HEK293T (cell line): ENCODE results near the gene CADM2.

Experiments used
- CTCF ChIA-PET: fragments of 350-600 bp; formaldehyde crosslinking; extraction: SDS; loops from one replicate; lab custom pipeline; 2021; ENCODE audit warnings: antibody characterized with exemption, inconsistent platforms; lab: Yijun Ruan, JAX
- POLR2A ChIA-PET: fragments of 350-600 bp; formaldehyde crosslinking; extraction: SDS; loops from one replicate; lab custom pipeline; 2020; ENCODE audit warnings: antibody characterized with exemption, inconsistent platforms; lab: Yijun Ruan, JAX
- DNase-seq: peaks from one replicate; pipeline ENCODE4 v3.0.0; 2012; ENCODE audit warnings: mixed read lengths; ENCODE audit errors: extremely low spot score
- ARNT ChIP-seq: fragments of 450-650 bp; IDR thresholded peaks from 2 replicates; pipeline ENCODE4 v1.6.1; 2017; ENCODE audit warnings: mild to moderate bottlenecking
- BHLHE40 ChIP-seq: fragments of 450-650 bp; IDR thresholded peaks from 2 replicates; pipeline ENCODE4 v1.6.1; 2016; ENCODE audit warnings: mild to moderate bottlenecking, moderate library complexity, borderline replicate concordance
- CTBP1 ChIP-seq: fragments of 450-650 bp; IDR thresholded peaks from 2 replicates; pipeline ENCODE4 v1.6.1; 2016; ENCODE audit warnings: borderline replicate concordance
- ELF4 ChIP-seq: fragments of 450-650 bp; IDR thresholded peaks from 2 replicates; pipeline ENCODE4 v1.6.1; 2017; ENCODE audit warnings: antibody characterized with exemption
- FOXA1 ChIP-seq: fragments of 450-650 bp; IDR thresholded peaks from 2 replicates; pipeline ENCODE4 v1.6.1; 2016; ENCODE audit warnings: mild to moderate bottlenecking
- FOXK2 ChIP-seq: fragments of 450-650 bp; IDR thresholded peaks from 2 replicates; pipeline ENCODE4 v1.6.1; 2016; ENCODE audit warnings: mild to moderate bottlenecking
- FOXM1 ChIP-seq: fragments of 450-650 bp; IDR thresholded peaks from 2 replicates; pipeline ENCODE4 v1.6.1; 2017; ENCODE audit warnings: mild to moderate bottlenecking, borderline replicate concordance
- HDGF ChIP-seq: fragments of 450-650 bp; IDR thresholded peaks from 2 replicates; pipeline ENCODE4 v1.6.1; 2017; ENCODE audit warnings: antibody characterized with exemption, borderline replicate concordance
- L3MBTL2 ChIP-seq: fragments of 450-650 bp; conservative IDR thresholded peaks from 2 replicates; pipeline ENCODE4 v1.6.1; 2016; ENCODE audit warnings: mild to moderate bottlenecking
- LEF1 ChIP-seq: fragments of 450-650 bp; IDR thresholded peaks from 2 replicates; pipeline ENCODE4 v1.6.1; 2017; ENCODE audit warnings: mild to moderate bottlenecking, borderline replicate concordance
- NFRKB ChIP-seq: fragments of 450-650 bp; IDR thresholded peaks from 2 replicates; pipeline ENCODE4 v1.6.1; 2016; ENCODE audit warnings: mild to moderate bottlenecking, moderate library complexity
- PKNOX1 ChIP-seq: fragments of 450-650 bp; IDR thresholded peaks from 2 replicates; pipeline ENCODE4 v1.6.1; 2016
- SP1 ChIP-seq: fragments of 450-650 bp; IDR thresholded peaks from 2 replicates; pipeline ENCODE4 v1.6.1; 2017
- SUZ12 ChIP-seq: fragments of 450-650 bp; IDR thresholded peaks from 2 replicates; pipeline ENCODE4 v1.6.1; 2016; ENCODE audit warnings: mild to moderate bottlenecking
- TARDBP ChIP-seq: fragments of 450-650 bp; IDR thresholded peaks from 2 replicates; pipeline ENCODE4 v1.6.1; 2016
- ZNF384 ChIP-seq: fragments of 450-650 bp; IDR thresholded peaks from 2 replicates; pipeline ENCODE4 v1.6.1; 2016

Gene CADM2

GRCh38 chr3:84980011-84980410, 21.2 kb downstream of the CADM2 start:
- ChIA-PET CTCF (no interaction called here), POLR2A (no interaction called here)
- no peak for DNase-seq
- TF ChIP-seq CTBP1 (no peak), SP1 (no peak), ZNF384 (no peak), L3MBTL2 (no peak), SUZ12 (no peak), FOXK2 (no peak), FOXA1 (no peak), NFRKB (no peak), PKNOX1 (no peak), ELF4 (no peak), HDGF (no peak), FOXM1 (no peak), LEF1 (no peak), BHLHE40 (no peak)

- no peak for DNase-seq
- ChIA-PET CTCF (no interaction called here), POLR2A (no interaction called here)
- no peak for TF ChIP-seq NFRKB
- TF ChIP-seq CTBP1: no peak
- no peak for TF ChIP-seq FOXK2
- TF ChIP-seq SUZ12: no peak
- TF ChIP-seq FOXM1: no peak
- no peak for TF ChIP-seq BHLHE40
- no peak for TF ChIP-seq ELF4
- TF ChIP-seq ARNT: no peak
- TF ChIP-seq ZNF384: no peak
- TF ChIP-seq L3MBTL2: no peak
- TF ChIP-seq SP1: no peak
- TF ChIP-seq TARDBP: no peak
- no peak for TF ChIP-seq PKNOX1
- no peak for TF ChIP-seq LEF1
- no peak for TF ChIP-seq FOXA1
- TF ChIP-seq HDGF: no peak
These were observed 21.7 kb downstream of the CADM2 start for GRCh38 chr3:84980456-84980855.

- no peak for TF ChIP-seq BHLHE40
- no peak for TF ChIP-seq SP1
- no peak for TF ChIP-seq FOXK2
- no peak for TF ChIP-seq FOXA1
- ChIA-PET CTCF (no interaction called here), POLR2A (no interaction called here)
These were observed 24.7 kb downstream of the CADM2 start for GRCh38 chr3:84983490-84983889.

GRCh38 chr3:84984429-84984828, 25.6 kb downstream of the CADM2 start:
- ChIA-PET CTCF (no interaction called here), POLR2A (no interaction called here)
- no peak for DNase-seq
- TF ChIP-seq SUZ12: no peak
- no peak for TF ChIP-seq CTBP1
- no peak for TF ChIP-seq ELF4

More at GRCh38 chr3:84983490-84983889, 24.7 kb downstream of the CADM2 start:
- DNase-seq: no peak

- POLR2A ChIA-PET: no interaction called here
- CTCF ChIA-PET: no interaction called here
- no peak for DNase-seq
- TF ChIP-seq L3MBTL2: no peak
- no peak for TF ChIP-seq ZNF384
- TF ChIP-seq SUZ12: no peak
These were observed 27.0 kb downstream of the CADM2 start for GRCh38 chr3:84985795-84986194.

GRCh38 chr3:84987706-84988504, 29.1 kb downstream of the CADM2 start:
- TF ChIP-seq L3MBTL2 (no peak), FOXA1 (no peak), NFRKB (no peak), LEF1 (no peak)
- CTCF ChIA-PET: no interaction called here
- DNase-seq: no peak
- POLR2A ChIA-PET: no interaction called here

- CTCF ChIA-PET: no interaction called here
- POLR2A ChIA-PET: no interaction called here
- TF ChIP-seq FOXK2 (no peak), TARDBP (no peak)
- no peak for DNase-seq
These were observed 30.3 kb downstream of the CADM2 start for GRCh38 chr3:84989102-84989501.

- ChIA-PET POLR2A (no interaction called here), CTCF (no interaction called here)
- no peak for DNase-seq
- no peak for TF ChIP-seq PKNOX1
- no peak for TF ChIP-seq SP1
- no peak for TF ChIP-seq FOXM1
- TF ChIP-seq FOXA1: no peak
- no peak for TF ChIP-seq HDGF
These were observed 32.7 kb downstream of the CADM2 start for GRCh38 chr3:84991422-84991900.
